Measurements from ENCODE around the gene DCDC2C.

Gene DCDC2C

GRCh38 chr2:3769766-3770165 is 66.4 kb downstream of the DCDC2C start:
- Histone ChIP-seq H3K79me2 (ENCODE audit: insufficient read depth, low read length) (no peaks in the 10 kb centered on the region), H2AFZ (ENCODE audit: low read length) (no peak overlapping the region), H4K20me1 (ENCODE audit: insufficient read depth, low read length, poor library complexity, severe bottlenecking) (no peaks in the 10 kb centered on the region), H3K27me3 (ENCODE audit: insufficient read depth, low read length, poor library complexity, severe bottlenecking) (no peaks in the 10 kb centered on the region), H3K4me1 (ENCODE audit: insufficient read depth, low read length, poor library complexity, severe bottlenecking) (peaks cover 4% of the 10 kb centered on the region), H3K4me2 (ENCODE audit: low read depth, low read length, poor library complexity, severe bottlenecking) (no peak overlapping the region), H3K9me3 (ENCODE audit: insufficient read depth, low read depth, low read length) (no peaks in the 10 kb centered on the region), H3K9me2 (replicated peaks; ENCODE audit: low read depth, low read length) (no peaks in the 10 kb centered on the region), H3K9ac (ENCODE audit: low read depth, low read length, poor library complexity, severe bottlenecking) (no peak overlapping the region), H3F3A (ENCODE audit: low read depth) (no peaks in the 10 kb centered on the region), H3K36me3 (ENCODE audit: insufficient read depth, low read length) (no peaks in the 10 kb centered on the region), H3K4me3 (ENCODE audit: low read length, poor library complexity, severe bottlenecking) (no peak overlapping the region)
- no peak for TF ChIP-seq EZH2phosphoT487 (IDR thresholded peaks at IDR 0.05; ENCODE audit: borderline replicate concordance)
- TF ChIP-seq CTCF (conservative IDR thresholded peaks at IDR 0.05; ENCODE audit: low read length): no peak

- Histone ChIP-seq H2AFZ (ENCODE audit: low read length) (no peak overlapping the region), H3K27me3 (ENCODE audit: insufficient read depth, low read length, poor library complexity, severe bottlenecking) (no peaks in the 10 kb centered on the region), H3K4me2 (ENCODE audit: low read depth, low read length, poor library complexity, severe bottlenecking) (no peak overlapping the region), H3K9me3 (ENCODE audit: insufficient read depth, low read depth, low read length) (no peaks in the 10 kb centered on the region), H3K36me3 (ENCODE audit: insufficient read depth, low read length) (no peaks in the 10 kb centered on the region), H3F3A (ENCODE audit: low read depth) (no peaks in the 10 kb centered on the region), H4K20me1 (ENCODE audit: insufficient read depth, low read length, poor library complexity, severe bottlenecking) (no peaks in the 10 kb centered on the region), H3K9me2 (replicated peaks; ENCODE audit: low read depth, low read length) (no peaks in the 10 kb centered on the region), H3K4me1 (ENCODE audit: insufficient read depth, low read length, poor library complexity, severe bottlenecking) (peaks cover 4% of the 10 kb centered on the region), H3K79me2 (ENCODE audit: insufficient read depth, low read length) (no peaks in the 10 kb centered on the region), H3K4me3 (ENCODE audit: low read length, poor library complexity, severe bottlenecking) (no peak overlapping the region), H3K9ac (ENCODE audit: low read depth, low read length, poor library complexity, severe bottlenecking) (no peak overlapping the region)
- TF ChIP-seq EZH2phosphoT487 (IDR thresholded peaks at IDR 0.05; ENCODE audit: borderline replicate concordance) (no peak), CTCF (conservative IDR thresholded peaks at IDR 0.05; ENCODE audit: low read length) (no peak)
Observed at GRCh38 chr2:3770724-3771415, 67.5 kb downstream of the DCDC2C start.

DNA sequence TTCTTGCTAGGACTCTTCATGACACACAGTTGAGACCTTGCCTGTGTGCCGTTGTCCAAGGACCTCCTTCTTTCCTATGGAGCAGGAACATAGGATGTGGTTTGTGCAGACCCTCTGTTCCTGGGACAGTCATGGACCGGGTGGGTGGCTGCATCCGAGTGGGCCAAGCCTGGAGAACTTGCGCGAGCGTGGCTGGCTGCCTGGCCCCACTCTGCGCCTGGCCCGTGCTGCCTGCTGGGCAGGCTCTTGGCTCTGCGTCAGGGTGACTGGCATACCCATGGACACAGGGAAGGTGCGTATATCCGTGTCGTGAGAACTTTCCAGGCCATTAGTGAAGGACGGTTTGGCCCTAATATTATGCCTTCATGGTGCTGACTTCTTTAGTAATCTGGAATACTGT is 68.2 kb downstream of the DCDC2C start:
- H3K79me2 ChIP-seq (ENCODE audit: insufficient read depth, low read length): no peaks in the 10 kb centered on the region
- H3K9ac ChIP-seq (ENCODE audit: low read depth, low read length, poor library complexity, severe bottlenecking): no peak overlapping the region
- no peaks in the 10 kb centered on the region for H3K9me2 ChIP-seq (replicated peaks; ENCODE audit: low read depth, low read length)
- no peaks in the 10 kb centered on the region for H4K20me1 ChIP-seq (ENCODE audit: insufficient read depth, low read length, poor library complexity, severe bottlenecking)
- H3K4me3 ChIP-seq (ENCODE audit: low read length, poor library complexity, severe bottlenecking): no peak overlapping the region
- no peaks in the 10 kb centered on the region for H3K9me3 ChIP-seq (ENCODE audit: insufficient read depth, low read depth, low read length)
- H2AFZ ChIP-seq (ENCODE audit: low read length): no peak overlapping the region
- TF ChIP-seq CTCF (conservative IDR thresholded peaks at IDR 0.05; ENCODE audit: low read length) (no peak), EZH2phosphoT487 (IDR thresholded peaks at IDR 0.05; ENCODE audit: borderline replicate concordance) (no peak)
- no peaks in the 10 kb centered on the region for H3K27me3 ChIP-seq (ENCODE audit: insufficient read depth, low read length, poor library complexity, severe bottlenecking)
- H3K36me3 ChIP-seq (ENCODE audit: insufficient read depth, low read length): no peaks in the 10 kb centered on the region
- H3K4me2 ChIP-seq (ENCODE audit: low read depth, low read length, poor library complexity, severe bottlenecking): no peak overlapping the region
- no peaks in the 10 kb centered on the region for H3K4me1 ChIP-seq (ENCODE audit: insufficient read depth, low read length, poor library complexity, severe bottlenecking)
- H3F3A ChIP-seq (ENCODE audit: low read depth): no peaks in the 10 kb centered on the region
